GM12878 (cell line): ENCODE data around the gene CPSF3. TPM values are rescaled to one million over a fixed set of nuclear protein-coding genes. Genes with fewer than 3 reads are reported as not detected.
"Not testable (repeated sequence)": the region's sequence is repeated elsewhere in the genome, so short reads cannot be mapped to it uniquely, and the experiment has no call there.

Experiments used
- ATAC-seq: fragments of 200-7000 bp; cut with Tn5 transposase; 3 replicates; pipeline ENCODE4 v1.9.1; 2020; ENCODE audit warnings: mild to moderate bottlenecking, moderate library complexity
- BruUV-seq: library from RNA; stranded (reverse); fragments of 400-500 nt; replicated peaks from 2 replicates; lab custom pipeline; 2021; lab: Mats Ljungman, UMichigan
- CTCF ChIA-PET: fragments of 300-600 bp; sonication (Branson Sonifier 250); formaldehyde crosslinking; extraction: SDS; loops from one replicate; lab custom pipeline; 2021; ENCODE audit warnings: inconsistent platforms; lab: Yijun Ruan, JAX
- POLR2A ChIA-PET: fragments of 350-600 bp; formaldehyde crosslinking; extraction: SDS; loops from one replicate; lab custom pipeline; 2021; ENCODE audit warnings: inconsistent platforms; lab: Charles Lee
- RAD21 ChIA-PET: fragments of 300-600 bp; sonication (Branson Sonifier 250); formaldehyde crosslinking; loops from one replicate; lab custom pipeline; 2023; ENCODE audit warnings: antibody characterized with exemption; ENCODE audit not compliant: unreplicated experiment; lab: Charles Lee
- SMC1A ChIA-PET: fragments of 300-600 bp; sonication (Branson Sonifier 250); formaldehyde crosslinking; loops from one replicate; lab custom pipeline; 2023; ENCODE audit not compliant: unreplicated experiment, uncharacterized antibody; lab: Charles Lee
- DNase-seq: peaks from one replicate; pipeline ENCODE4 v3.0.0-alpha.2; 2011; ENCODE audit warnings: low read depth, low spot score
- FAIRE-seq: peaks from 3 replicates; lab custom pipeline; 2011; peaks lifted over from hg19 to GRCh38; lab: Jason Lieb, UNC
- H2AFZ ChIP-seq: 2 replicates; pipeline ENCODE4 v1.6.0; 2011; ENCODE audit warnings: low read depth, low read length, control low read depth; ENCODE audit not compliant: control insufficient read depth
- H3K27ac ChIP-seq: 2 replicates; pipeline ENCODE4 v1.5.1; 2011; ENCODE audit warnings: control low read depth; ENCODE audit not compliant: control insufficient read depth, insufficient read depth
- H3K27me3 ChIP-seq, 2 experiments: replicated peaks in 1 of 2; 2 replicates each; pipeline versions ENCODE4 v1.6.0 to v1.6.1; 2011; ENCODE audit warnings: low read length in 1 of 2; ENCODE audit not compliant: control insufficient read depth in 2 of 2, insufficient read depth in 2 of 2
- H3K36me3 ChIP-seq, 2 experiments: 2 replicates each; pipeline ENCODE4 v1.5.1; 2011; ENCODE audit warnings: low read length in 1 of 2; ENCODE audit not compliant: control insufficient read depth in 2 of 2, insufficient read depth in 2 of 2
- H3K4me1 ChIP-seq: 2 replicates; pipeline ENCODE4 v1.6.1; 2011; ENCODE audit warnings: mild to moderate bottlenecking, low read length, moderate library complexity, mixed read lengths; ENCODE audit not compliant: control insufficient read depth, insufficient read depth
- H3K4me2 ChIP-seq: 2 replicates; pipeline ENCODE4 v1.6.0; 2011; ENCODE audit warnings: control low read depth; ENCODE audit not compliant: control insufficient read depth, insufficient read depth
- H3K4me3 ChIP-seq: fragments of 200-600 bp; sonication (generic); 2 replicates; pipeline ENCODE4 v1.5.1; 2016
- H3K79me2 ChIP-seq: 2 replicates; pipeline ENCODE4 v1.6.0; 2011; ENCODE audit warnings: low read length; ENCODE audit not compliant: control insufficient read depth, insufficient read depth
- H3K9ac ChIP-seq: 2 replicates; pipeline ENCODE4 v1.8.0; 2011; ENCODE audit warnings: low read length, control low read depth, mixed read lengths; ENCODE audit not compliant: control insufficient read depth, insufficient read depth
- H3K9me3 ChIP-seq: replicated peaks from 3 replicates; pipeline ENCODE4 v1.5.1; 2011; ENCODE audit warnings: mild to moderate bottlenecking, low read length; ENCODE audit not compliant: control insufficient read depth, insufficient read depth
- H4K20me1 ChIP-seq: 2 replicates; pipeline ENCODE4 v1.6.0; 2011; ENCODE audit not compliant: control insufficient read depth, insufficient read depth
- CREB1 ChIP-seq: IDR thresholded peaks from 2 replicates; pipeline ENCODE4 v1.6.1; 2012; ENCODE audit warnings: low read depth, mild to moderate bottlenecking, inconsistent platforms
- EGR1 ChIP-seq, 2 experiments: IDR thresholded peaks; 1 replicate in 1 of 2; 2 replicates in 1 of 2; pipeline ENCODE4 v1.6.1; 2011 to 2012; ENCODE audit warnings: low read depth in 2 of 2, low read length in 2 of 2, borderline replicate concordance in 1 of 2, mild to moderate bottlenecking in 1 of 2, moderate library complexity in 1 of 2
- PBX3 ChIP-seq: IDR thresholded peaks from 2 replicates; pipeline ENCODE4 v1.6.1; 2011; ENCODE audit warnings: mild to moderate bottlenecking, low read depth, low read length, moderate library complexity; ENCODE audit not compliant: insufficient replicate concordance
- POLR2AphosphoS5 ChIP-seq: IDR thresholded peaks from 2 replicates; pipeline ENCODE4 v1.6.1; 2011; ENCODE audit warnings: mild to moderate bottlenecking, low read length, inconsistent platforms
- TARDBP ChIP-seq: IDR thresholded peaks from 2 replicates; pipeline ENCODE4 v1.6.1; 2016; ENCODE audit warnings: borderline replicate concordance
- YBX1 ChIP-seq: fragments of 450-650 bp; IDR thresholded peaks from 2 replicates; pipeline ENCODE4 v1.6.1; 2016; ENCODE audit warnings: antibody characterized with exemption
- YY1 ChIP-seq: IDR thresholded peaks from 2 replicates; pipeline ENCODE4 v1.6.1; 2011; ENCODE audit warnings: low read depth, mild to moderate bottlenecking, low read length
- ZSCAN29 ChIP-seq: fragments of 450-650 bp; IDR thresholded peaks from 2 replicates; pipeline ENCODE4 v1.6.1; 2017; ENCODE audit warnings: mild to moderate bottlenecking, moderate library complexity
- ZZZ3 ChIP-seq: IDR thresholded peaks from 2 replicates; pipeline ENCODE4 v1.6.1; 2011; ENCODE audit warnings: low read depth; ENCODE audit not compliant: control insufficient read depth, insufficient read length
- WGBS: methylation state at CpG from one replicate; pipeline ENCODE4 v1.1.6; 2016; ENCODE audit warnings: low lambda C conversion rate; ENCODE audit not compliant: insufficient replicate concordance, insufficient coverage; ENCODE audit errors: missing lambda C conversion rate; 5-methylcytosine and 5-hydroxymethylcytosine counted together
- in situ Hi-C: fragments of 300-500 bp; cut with MboI; formaldehyde crosslinking; loops from 9 replicates; pipeline ENCODE4 v1.14.3; 2018; ENCODE audit warnings: mixed read lengths
- intact Hi-C: fragments of 100-400 bp; cut with micrococcal nuclease; formaldehyde crosslinking; loops from one replicate; pipeline ENCODE4 v1.14.2; 2022; ENCODE audit not compliant: unreplicated experiment
- polyA plus RNA-seq, 11 experiments: library from polyadenylated mRNA; depleted of rRNA in 4 of 11; unstranded in 6 of 11; stranded (reverse) in 5 of 11; fragments of >200 nt; fragmentation: Nextera tagmentation in 4 of 11; fragmentation: Illumina TruSeq in 1 of 11; extraction: Ambion mirVana in 4 of 11; extraction: Trizol in 1 of 11; gene quantifications; 1 replicate in 1 of 11; 2 replicates in 10 of 11; pipeline versions ENCODE4 v1.2.1 to v1.2.3, GENCODE V29; 2011 to 2016; ENCODE audit warnings: inconsistent platforms in 2 of 11, missing spikeins in 2 of 11, low read depth in 1 of 11
- total RNA-seq, 4 experiments: library from RNA; depleted of rRNA in 3 of 4; stranded (reverse); fragments of >200 nt in 3 of 4; fragmentation: Illumina TruSeq in 1 of 4; extraction: Trizol in 1 of 4; gene quantifications; 2 replicates each; pipeline versions ENCODE4 v1.2.1 to v1.2.3, GENCODE V29; 2013 to 2021

Gene CPSF3
- total and polyA plus RNA-seq, 10 of the 15 experiments (the other 5 are each of a cell fraction or from before 2014, with no cell fraction given), result 34.5 to 108 (median 76.1) TPM

GRCh38 chr2:9508931-9509330 lies 85.5 kb downstream of the CPSF3 start (continued):
- no peak for TF ChIP-seq TARDBP
- no peak for TF ChIP-seq YBX1
- no peak for TF ChIP-seq PBX3
- TF ChIP-seq ZZZ3, result no peak
- TF ChIP-seq YY1, result no peak
- no peak for TF ChIP-seq POLR2AphosphoS5
- TF ChIP-seq EGR1 (IDR thresholded peaks at IDR 0.05; ENCODE audit: borderline replicate concordance in 1 of 2, low read depth in 2 of 2, low read length in 2 of 2), result no peak
- no peak for TF ChIP-seq ZSCAN29
- TF ChIP-seq CREB1, result no peak

GRCh38 chr2:9513946-9514345 lies 90.5 kb downstream of the CPSF3 start:
- RAD21 ChIA-PET, SMC1A ChIA-PET, H3K9ac ChIP-seq, in situ Hi-C loops, H3K9me3 ChIP-seq, intact Hi-C loops, H3K4me3 ChIP-seq, ATAC-seq, H3K4me1 ChIP-seq, H3K27me3 ChIP-seq, H2AFZ ChIP-seq, H3K4me2 ChIP-seq, DNase-seq, H4K20me1 ChIP-seq, POLR2A ChIA-PET, CTCF ChIA-PET, H3K27ac ChIP-seq, BruUV-seq, H3K79me2 ChIP-seq, FAIRE-seq: not testable (repeated sequence)
- WGBS, result 100% methylated on average over 3 of the region's 3 CpGs
- peaks cover 4 to 21% of the 10 kb centered on the region in 2 experiments; a peak in 3 of 4 replicates for H3K36me3 ChIP-seq
